Measurements from ENCODE around the gene MIS12. TPM values are rescaled to one million over a fixed set of nuclear protein-coding genes. Genes with fewer than 3 reads are reported as not detected.

MIS12 gene
- total RNA-seq: 10 to 100 TPM; 41.3 to 44.1 TPM

GRCh38 chr17:5486206-5487124 is at the start of gene MIS12:
TSS of gene MIS12 (plus strand) at chr17:5486566. CDS start at chr17:5488863, 2,297 bp downstream.
- ChIA-PET CTCF (interaction anchor here (1.1 to 1.3 kb wide), 2 partner anchors 9 to 67 kb away, joined by 3 to 4 read pairs; partner anchors contain the start of genes NUP88 and RPAIN), POLR2A (interaction anchor here (0.5 to 1.7 kb wide), 7 partner anchors 8 to 141 kb away, joined by 3 to 9 read pairs (median 3); partner anchors contain the start of genes C1QBP and DHX33)

- CTCF ChIA-PET: interaction anchor here (4.0 kb wide), 1 partner anchor 9 kb away, joined by 31 read pairs; no protein-coding TSS in a partner anchor
- POLR2A ChIA-PET: no interaction called here
Measured at GRCh38 chr17:5437721-5438317, 48.5 kb upstream of the MIS12 start.

- ChIA-PET POLR2A (interaction anchor here (0.6 to 1.4 kb wide), 6 partner anchors 19 to 166 kb away, joined by 3 to 6 read pairs (median 4); partner anchors contain the start of genes DERL2, DHX33, MIS12 and NUP88), CTCF (interaction anchor here (0.6 to 4.0 kb wide), 19 partner anchors 10 to 247 kb away, joined by 3 to 31 read pairs (median 4); partner anchors contain the start of genes DHX33, NUP88 and ZNF594)
Measured at GRCh38 chr17:5438716-5439445, 47.5 kb upstream of the MIS12 start, which contains the start of gene C1QBP. TSS of gene C1QBP (minus strand) at chr17:5439155. CDS start at chr17:5439073, 82 bp downstream.

GRCh38 chr17:5439446-5439764 is 47.0 kb upstream of the MIS12 start:
- ChIA-PET CTCF (interaction anchor here (0.6 to 4.0 kb wide), 19 partner anchors 11 to 248 kb away, joined by 3 to 31 read pairs (median 4); partner anchors contain the start of genes DHX33, NUP88 and ZNF594), POLR2A (interaction anchor here (0.6 to 1.4 kb wide), 6 partner anchors 20 to 167 kb away, joined by 3 to 6 read pairs (median 4); partner anchors contain the start of genes DERL2, DHX33, MIS12 and NUP88)

GRCh38 chr17:5443728-5444127 is 42.6 kb upstream of the MIS12 start:
- CTCF ChIA-PET: interaction anchor here (0.9 kb wide), 1 partner anchor 25 kb away, joined by 3 read pairs; the partner anchor contains the start of gene DHX33
- POLR2A ChIA-PET: no interaction called here

GRCh38 chr17:5444209-5444608 is 42.2 kb upstream of the MIS12 start:
- ChIA-PET POLR2A (no interaction called here), CTCF (interaction anchor here (0.9 kb wide), 1 partner anchor 25 kb away, joined by 3 read pairs; the partner anchor contains the start of gene DHX33)

- CTCF ChIA-PET: no interaction called here
- POLR2A ChIA-PET: no interaction called here
Measured at GRCh38 chr17:5446786-5447185, 39.6 kb upstream of the MIS12 start.

GRCh38 chr17:5464717-5465507 is 21.5 kb upstream of the MIS12 start:
- CTCF ChIA-PET: interaction anchor here (1.0 to 1.1 kb wide), 2 partner anchors 24 to 26 kb away, joined by 3 read pairs; no protein-coding TSS in a partner anchor
- POLR2A ChIA-PET: no interaction called here

GRCh38 chr17:5466295-5466694 is 20.1 kb upstream of the MIS12 start:
- POLR2A ChIA-PET: interaction anchor here (1.2 kb wide), 1 partner anchor 48 kb away, joined by 3 read pairs; no protein-coding TSS in a partner anchor
- CTCF ChIA-PET: interaction anchor here (1.2 kb wide), 1 partner anchor 27 kb away, joined by 7 read pairs; the partner anchor contains the start of gene C1QBP

- POLR2A ChIA-PET: interaction anchor here (0.6 to 1.7 kb wide), 2 partner anchors 36 to 54 kb away, joined by 3 to 4 read pairs; no protein-coding TSS in a partner anchor
- CTCF ChIA-PET: no interaction called here
Measured at GRCh38 chr17:5467416-5467815, 18.9 kb upstream of the MIS12 start.

- POLR2A ChIA-PET: interaction anchor here (0.6 to 1.7 kb wide), 5 partner anchors 18 to 55 kb away, joined by 3 to 9 read pairs (median 4); partner anchors contain the start of genes C1QBP, DERL2, MIS12 and NUP88
- CTCF ChIA-PET: interaction anchor here (1.8 kb wide), 1 partner anchor 29 kb away, joined by 8 read pairs; the partner anchor contains the start of gene C1QBP
Measured at GRCh38 chr17:5468075-5468473, 18.3 kb upstream of the MIS12 start.

- ChIA-PET CTCF (no interaction called here), POLR2A (no interaction called here)
Measured at GRCh38 chr17:5472511-5472910, 13.9 kb upstream of the MIS12 start.

- ChIA-PET CTCF (no interaction called here), POLR2A (no interaction called here)
Measured at GRCh38 chr17:5473906-5474305, 12.5 kb upstream of the MIS12 start.

GRCh38 chr17:5478992-5479391 is 7.4 kb upstream of the MIS12 start:
- POLR2A ChIA-PET: interaction anchor here (0.5 kb wide), 1 partner anchor 18 kb away, joined by 4 read pairs; no protein-coding TSS in a partner anchor
- CTCF ChIA-PET: no interaction called here

- ChIA-PET POLR2A (no interaction called here), CTCF (no interaction called here)
Measured at GRCh38 chr17:5480962-5481361, 5.4 kb upstream of the MIS12 start.

- ChIA-PET CTCF (no interaction called here), POLR2A (no interaction called here)
Measured at GRCh38 chr17:5481451-5481850, 4.9 kb upstream of the MIS12 start.

GRCh38 chr17:5485270-5486205 is 828 bp upstream of the MIS12 start, which contains the start of gene DERL2:
TSS of gene DERL2 (minus strand) at chr17:5486178. CDS start at chr17:5486161, 17 bp downstream.
- ChIA-PET CTCF (interaction anchor here (0.5 to 1.3 kb wide), 5 partner anchors 10 to 1718 kb away, joined by 3 to 4 read pairs (median 3); partner anchors contain the start of genes NUP88 and RPAIN), POLR2A (interaction anchor here (0.5 to 1.7 kb wide), 7 partner anchors 7 to 142 kb away, joined by 3 to 9 read pairs (median 3); partner anchors contain the start of genes C1QBP and DHX33)

Measured in activated CD8-positive, alpha-beta memory T cell treated with anti-CD3 and anti-CD28 coated beads for 36 hours (primary cell).